Mesangial cell (primary cell): Measurements from ENCODE around the gene BBX. TPM values are rescaled to one million over a fixed set of nuclear protein-coding genes. Genes with fewer than 3 reads are reported as not detected.

Experiments
- total RNA-seq: library from RNA; depleted of rRNA; stranded (reverse); fragments of >200 nt; gene quantifications from 2 replicates; pipeline ENCODE4 v1.2.3, GENCODE V29; 2015

The BBX gene
- 21.5 and 28.5 TPM in 2 replicates for total RNA-seq

GRCh38 chr3:107522510-107523288 lies at the start of gene BBX:
TSS of gene BBX (plus strand) at chr3:107522962. CDS start at chr3:107710461, 187,499 bp downstream.

Other genes with a start within 250 kb of the BBX start
- gene CCDC54, start 145.5 kb upstream of the BBX start, total RNA-seq, result not detected in 2 replicates